HCT116 (cell line): ENCODE data around the gene PHOSPHO2. TPM values are rescaled to one million over a fixed set of nuclear protein-coding genes. Genes with fewer than 3 reads are reported as not detected.

Experiments used
- ATAC-seq: fragments of 200-7000 bp; cut with Tn5 transposase; 2 replicates; pipeline ENCODE4 v1.9.1; 2020; ENCODE audit warnings: mild to moderate bottlenecking, moderate library complexity
- BruUV-seq: library from RNA; stranded (reverse); fragments of 400-500 nt; replicated peaks from 2 replicates; lab custom pipeline; 2021; lab: Mats Ljungman, UMichigan
- CTCF ChIA-PET: fragments of 300-600 bp; sonication (Branson Sonifier 250); formaldehyde crosslinking; loops from one replicate; lab custom pipeline; 2021; ENCODE audit warnings: antibody characterized with exemption; lab: Charles Lee
- POLR2A ChIA-PET: fragments of 300-600, 350-600 bp; sonication (Branson Sonifier 250); formaldehyde crosslinking; loops from one replicate; lab custom pipeline; 2021; ENCODE audit warnings: antibody characterized with exemption; lab: Charles Lee
- RAD21 ChIA-PET, 2 experiments: fragments of 300-600 bp; sonication (Branson Sonifier 250); formaldehyde crosslinking; loops; one replicate each; lab custom pipeline; 2023; ENCODE audit warnings: low total read pairs in 2 of 2; ENCODE audit not compliant: uncharacterized antibody in 2 of 2, unreplicated experiment in 2 of 2, low non-redundant PET in 1 of 2; lab: Charles Lee
- DNase-seq: peaks from one replicate; pipeline ENCODE4 v3.0.0-alpha.2; 2010; ENCODE audit warnings: low read depth, low spot score
- H2AFZ ChIP-seq: fragments of 200-600 bp; shearing (Covaris generic), sonication (generic); 2 replicates; pipeline ENCODE4 v1.6.1; 2017; ENCODE audit warnings: low read depth, mixed run types, mixed read lengths, antibody characterized with exemption, low read length; ENCODE audit not compliant: poor library complexity, severe bottlenecking
- H3K27ac ChIP-seq: 2 replicates; pipeline ENCODE4 v1.5.1; 2012; ENCODE audit warnings: low read depth, low read length
- H3K27me3 ChIP-seq: fragments of 200-600 bp; sonication (generic); 2 replicates; pipeline ENCODE4 v1.6.1; 2016; ENCODE audit warnings: mixed run types, low read length, mixed read lengths; ENCODE audit not compliant: insufficient read depth
- H3K36me3 ChIP-seq, 2 experiments: fragments of 200-500 bp in 1 of 2; fragments of 200-600 bp in 1 of 2; sonication (Bioruptor generic) in 1 of 2; sonication (generic) in 1 of 2; 2 replicates each; pipeline versions ENCODE4 v1.5.1 to v1.6.1; 2014 to 2016; ENCODE audit warnings: low read length in 2 of 2, inconsistent platforms in 1 of 2, mixed read lengths in 1 of 2, mixed run types in 1 of 2; ENCODE audit not compliant: insufficient read depth in 2 of 2, control insufficient read depth in 1 of 2
- H3K4me1 ChIP-seq, 2 experiments: fragments of 200-600 bp in 1 of 2; sonication (generic) in 1 of 2; 2 replicates each; pipeline versions ENCODE4 v1.5.1 to v1.6.1; 2012 to 2017; ENCODE audit warnings: low read length in 2 of 2, inconsistent platforms in 1 of 2, mild to moderate bottlenecking in 1 of 2, mixed read lengths in 1 of 2, mixed run types in 1 of 2, moderate library complexity in 1 of 2; ENCODE audit not compliant: insufficient read depth in 2 of 2, control insufficient read depth in 1 of 2
- H3K4me2 ChIP-seq: fragments of 200-600 bp; sonication (generic); 2 replicates; pipeline ENCODE4 v1.6.1; 2017; ENCODE audit warnings: mixed run types, low read length, mixed read lengths
- H3K4me3 ChIP-seq, 2 experiments: fragments of 200-600 bp in 1 of 2; sonication (generic) in 1 of 2; replicated peaks in 1 of 2; 2 replicates each; pipeline ENCODE4 v1.5.1; 2011 to 2016; ENCODE audit warnings: low read length in 2 of 2, control low read depth in 1 of 2, low read depth in 1 of 2, mild to moderate bottlenecking in 1 of 2, mixed read lengths in 1 of 2, mixed run types in 1 of 2
- H3K79me2 ChIP-seq: fragments of 200-600 bp; sonication (generic); 2 replicates; pipeline ENCODE4 v1.6.1; 2017; ENCODE audit warnings: mild to moderate bottlenecking, mixed run types, low read length, moderate library complexity, mixed read lengths; ENCODE audit not compliant: insufficient read depth
- H3K9ac ChIP-seq: fragments of 200-600 bp; sonication (generic); 2 replicates; pipeline ENCODE4 v1.6.1; 2016; ENCODE audit warnings: low read length, mixed read lengths
- H3K9me2 ChIP-seq: fragments of 200-600 bp; sonication (generic), shearing (Covaris generic); 2 replicates; pipeline ENCODE4 v1.6.1; 2017; ENCODE audit warnings: mixed run types, mild to moderate bottlenecking, moderate library complexity; ENCODE audit not compliant: insufficient read depth
- H3K9me3 ChIP-seq, 2 experiments: fragments of 200-500 bp in 1 of 2; fragments of 200-600 bp in 1 of 2; sonication (Bioruptor generic) in 1 of 2; sonication (generic) in 1 of 2; 2 replicates each; pipeline ENCODE4 v1.6.1; 2014 to 2017; ENCODE audit warnings: low read length in 2 of 2, mixed read lengths in 2 of 2, inconsistent platforms in 1 of 2, low read depth in 1 of 2, mild to moderate bottlenecking in 1 of 2, mixed run types in 1 of 2, moderate library complexity in 1 of 2; ENCODE audit not compliant: control insufficient read depth in 1 of 2, insufficient read depth in 1 of 2
- H4K20me1 ChIP-seq: fragments of 200-600 bp; sonication (generic), shearing (Covaris generic); 2 replicates; pipeline ENCODE4 v1.6.1; 2017; ENCODE audit warnings: mixed run types, mild to moderate bottlenecking, moderate library complexity; ENCODE audit not compliant: insufficient read depth
- EGR1 ChIP-seq: IDR thresholded peaks from 2 replicates; pipeline ENCODE4 v1.6.1; 2012; ENCODE audit warnings: low read depth
- ELF1 ChIP-seq: IDR thresholded peaks from 2 replicates; pipeline ENCODE4 v1.6.1; 2012; ENCODE audit warnings: low read depth, borderline replicate concordance
- EZH2 ChIP-seq: fragments of 200-600 bp; sonication (generic); IDR thresholded peaks from 2 replicates; pipeline ENCODE4 v1.6.1; 2017; ENCODE audit warnings: antibody characterized with exemption, mixed run types
- FOSL1 ChIP-seq: IDR thresholded peaks from 2 replicates; pipeline ENCODE4 v1.6.1; 2012; ENCODE audit warnings: low read depth
- JUND ChIP-seq: IDR thresholded peaks from 2 replicates; pipeline ENCODE4 v1.6.1; 2012
- SIN3A ChIP-seq: IDR thresholded peaks from 2 replicates; pipeline ENCODE4 v1.6.1; 2012; ENCODE audit warnings: low read depth
- SRF ChIP-seq: IDR thresholded peaks from 2 replicates; pipeline ENCODE4 v1.6.1; 2012; ENCODE audit warnings: low read depth
- TCF7L2 ChIP-seq: IDR thresholded peaks from 2 replicates; pipeline ENCODE4 v1.7.0; 2011; ENCODE audit warnings: borderline replicate concordance, inconsistent platforms; ENCODE audit not compliant: insufficient read depth, insufficient read length; ENCODE audit errors: extremely low read depth
- ZFX ChIP-seq: fragments of 450-650 bp; IDR thresholded peaks from 2 replicates; pipeline ENCODE4 v1.6.1; 2017
- ZNF274 ChIP-seq: fragments of 200-500 bp; sonication (Bioruptor generic); IDR thresholded peaks from 2 replicates; pipeline ENCODE4 v1.6.1; 2014; ENCODE audit warnings: mild to moderate bottlenecking, low read depth, low read length, inconsistent platforms
- intact Hi-C: fragments of 100-400 bp; cut with micrococcal nuclease; formaldehyde crosslinking; loops from 2 replicates; pipeline ENCODE4 v1.10.0; 2022
- total RNA-seq: library from RNA; stranded (reverse); gene quantifications from one replicate; pipeline ENCODE4 v1.2.1, GENCODE V29; 2021; ENCODE audit not compliant: unreplicated experiment
- TF ChIP-seq, protein P1 (sequence below), 3 experiments: fragments of 200-600 bp in 1 of 3; sonication (generic) in 1 of 3; IDR thresholded peaks in 2 of 3; conservative IDR thresholded peaks in 1 of 3; 2 replicates each; pipeline ENCODE4 v1.5.1; 2012 to 2017; ENCODE audit warnings: low read depth in 2 of 3, low read length in 2 of 3, antibody characterized with exemption in 1 of 3, borderline replicate concordance in 1 of 3, control low read depth in 1 of 3, mild to moderate bottlenecking in 1 of 3, mixed read lengths in 1 of 3, mixed run types in 1 of 3, moderate library complexity in 1 of 3; ENCODE audit not compliant: insufficient read depth in 1 of 3

PHOSPHO2 gene
- total RNA-seq, 1 experiment from 2014 or later: 2.8 TPM

DNA sequence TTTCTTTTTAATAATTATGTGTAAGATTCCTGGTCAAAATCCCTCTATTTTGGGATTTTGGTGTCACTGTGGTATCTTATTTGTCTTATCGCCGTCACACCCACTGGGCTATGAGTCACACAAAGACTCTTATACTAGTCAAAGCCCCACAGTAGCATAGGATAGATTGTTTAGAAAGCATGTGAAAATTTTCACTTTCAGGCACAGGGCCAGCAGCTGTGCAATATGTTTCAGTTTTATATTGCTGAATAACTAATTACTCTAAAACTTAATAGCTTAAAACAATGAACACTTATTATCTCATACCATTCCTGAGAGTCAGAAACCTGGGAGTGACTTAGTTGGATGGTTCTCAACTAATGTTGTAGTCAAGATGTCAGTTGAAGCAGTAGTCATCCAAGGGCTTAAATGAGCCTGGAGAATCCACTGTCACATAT lies 24.0 kb upstream of the PHOSPHO2 start:
- H3K4me1 ChIP-seq: no peaks in the 10 kb centered on the region
- H4K20me1 ChIP-seq: no peaks in the 10 kb centered on the region
- no peaks in the 10 kb centered on the region for H3K9me3 ChIP-seq
- H3K27ac ChIP-seq: no peak overlapping the region
- TF ChIP-seq ZFX: no peak
- TF ChIP-seq EGR1: no peak
- no peak for TF ChIP-seq SRF
- no peak for TF ChIP-seq ELF1
- TF ChIP-seq ZNF274: no peak
- TF ChIP-seq TCF7L2: no peak
- TF ChIP-seq, protein P1, sequence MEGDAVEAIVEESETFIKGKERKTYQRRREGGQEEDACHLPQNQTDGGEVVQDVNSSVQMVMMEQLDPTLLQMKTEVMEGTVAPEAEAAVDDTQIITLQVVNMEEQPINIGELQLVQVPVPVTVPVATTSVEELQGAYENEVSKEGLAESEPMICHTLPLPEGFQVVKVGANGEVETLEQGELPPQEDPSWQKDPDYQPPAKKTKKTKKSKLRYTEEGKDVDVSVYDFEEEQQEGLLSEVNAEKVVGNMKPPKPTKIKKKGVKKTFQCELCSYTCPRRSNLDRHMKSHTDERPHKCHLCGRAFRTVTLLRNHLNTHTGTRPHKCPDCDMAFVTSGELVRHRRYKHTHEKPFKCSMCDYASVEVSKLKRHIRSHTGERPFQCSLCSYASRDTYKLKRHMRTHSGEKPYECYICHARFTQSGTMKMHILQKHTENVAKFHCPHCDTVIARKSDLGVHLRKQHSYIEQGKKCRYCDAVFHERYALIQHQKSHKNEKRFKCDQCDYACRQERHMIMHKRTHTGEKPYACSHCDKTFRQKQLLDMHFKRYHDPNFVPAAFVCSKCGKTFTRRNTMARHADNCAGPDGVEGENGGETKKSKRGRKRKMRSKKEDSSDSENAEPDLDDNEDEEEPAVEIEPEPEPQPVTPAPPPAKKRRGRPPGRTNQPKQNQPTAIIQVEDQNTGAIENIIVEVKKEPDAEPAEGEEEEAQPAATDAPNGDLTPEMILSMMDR (IDR thresholded peaks at IDR 0.05 in 2 of 3, conservative IDR thresholded peaks at IDR 0.05 in 1 of 3; ENCODE audit: borderline replicate concordance in 1 of 3, insufficient read depth in 1 of 3, low read depth in 2 of 3, low read length in 2 of 3): no peak
- TF ChIP-seq SIN3A: no peak
- TF ChIP-seq JUND: no peak
- no peak for TF ChIP-seq FOSL1
- no peak for TF ChIP-seq EZH2
- H2AFZ ChIP-seq: no peak overlapping the region
- ATAC-seq: no peak
- H3K79me2 ChIP-seq: no peaks in the 10 kb centered on the region
- POLR2A ChIA-PET: no interaction called here
- H3K27me3 ChIP-seq: no peaks in the 10 kb centered on the region
- intact Hi-C loops: no loop called here
- RAD21 ChIA-PET: no interaction called here
- no peaks in the 10 kb centered on the region for H3K36me3 ChIP-seq
- CTCF ChIA-PET: no interaction called here
- H3K9me2 ChIP-seq: no peaks in the 10 kb centered on the region
- H3K4me3 ChIP-seq: no peak overlapping the region
- H3K4me2 ChIP-seq: no peak overlapping the region
- no TSS peak for BruUV-seq
- DNase-seq: no peak
- H3K9ac ChIP-seq: no peak overlapping the region
